ENCODE measurements around the gene CPNE2. TPM values are rescaled to one million over a fixed set of nuclear protein-coding genes. Genes with fewer than 3 reads are reported as not detected.
A peak's percentile ranks its signal among the peaks of the same experiment; 100 is the strongest.

The CPNE2 gene
- total RNA-seq, 8 experiments from 2014 or later = 14.7 to 71.4 (median 19.1) TPM

GRCh38 chr16:57146040-57146647 is 53.8 kb downstream of the CPNE2 start:
- WGBS, 10 experiments = 90 to 100% (median 99%) methylated on average over 1 to 9 of the region's 24 CpGs; no CpG with 5 or more reads in 4 of the 10 experiments
- no peak overlapping the region for H3K4me3 ChIP-seq
- H3K4me1 ChIP-seq (replicated peaks in 1 of 2) = peaks cover 8 to 29% of the 10 kb centered on the region in 2 donors
- H3K27ac ChIP-seq = no peak overlapping the region
- ATAC-seq (replicated peaks in 6 of 8) = peak in 1 of 8 experiments; percentile 29
- in situ Hi-C loops (cut with MboI; ENCODE audit: low pct_unique_long_range_greater_than_20kb in 2 of 9, low sequenced_read_pairs in 9 of 9, unreplicated experiment in 9 of 9) = no loop called here

- WGBS, 10 experiments = 71 to 100% (median 93%) methylated on average over 1 to 3 of the region's 5 CpGs; no CpG with 5 or more reads in 4 of the 10 experiments
- H3K4me3 ChIP-seq = no peak overlapping the region
- in situ Hi-C loops (cut with MboI; ENCODE audit: low pct_unique_long_range_greater_than_20kb in 2 of 9, low sequenced_read_pairs in 9 of 9, unreplicated experiment in 9 of 9) = no loop called here
- peaks cover 8 to 32% of the 10 kb centered on the region in 2 donors for H3K4me1 ChIP-seq (replicated peaks in 1 of 2)
- ATAC-seq (replicated peaks in 6 of 8) = peak in 2 of 8 experiments; percentile 20 to 57
- H3K27ac ChIP-seq = no peak overlapping the region
Observed at GRCh38 chr16:57146735-57147134, 54.4 kb downstream of the CPNE2 start.

GRCh38 chr16:57147381-57148221 is 55.2 kb downstream of the CPNE2 start:
- Histone ChIP-seq H3K27ac (peak overlapping the region in 1 of 2 donors; percentile 29), H3K4me3 (no peak overlapping the region)
- in situ Hi-C loops (cut with MboI; ENCODE audit: low pct_unique_long_range_greater_than_20kb in 2 of 9, low sequenced_read_pairs in 9 of 9, unreplicated experiment in 9 of 9) = no loop called here

GRCh38 chr16:57148481-57148880 is 56.1 kb downstream of the CPNE2 start:
- ATAC-seq (replicated peaks in 6 of 8) = no peak
- Histone ChIP-seq H3K4me3 (no peak overlapping the region), H3K27ac (no peak overlapping the region), H3K4me1 (replicated peaks in 1 of 2) (peaks cover 8 to 28% of the 10 kb centered on the region in 2 donors)
- WGBS, 10 experiments = 80 to 100% (median 100%) methylated on average over 1 to 6 of the region's 6 CpGs; no CpG with 5 or more reads in 3 of the 10 experiments
- in situ Hi-C loops (cut with MboI; ENCODE audit: low pct_unique_long_range_greater_than_20kb in 2 of 9, low sequenced_read_pairs in 9 of 9, unreplicated experiment in 9 of 9) = no loop called here

More at GRCh38 chr16:57147381-57148221, 55.2 kb downstream of the CPNE2 start:
- 0 to 40% (median 17%) methylated on average over 1 to 9 of the region's 14 CpGs; no CpG with 5 or more reads in 1 of the 10 experiments for WGBS, 10 experiments
- peaks cover 8 to 37% of the 10 kb centered on the region in 2 donors for H3K4me1 ChIP-seq (replicated peaks in 1 of 2)
- ATAC-seq (replicated peaks in 6 of 8) = peak; percentile 14 to 63 (median 55)

- WGBS, 10 experiments = 97 to 100% (median 100%) methylated on average over 1 to 5 of the region's 10 CpGs; no CpG with 5 or more reads in 6 of the 10 experiments
- peaks cover 8 to 20% of the 10 kb centered on the region in 2 donors for H3K4me1 ChIP-seq (replicated peaks in 1 of 2)
- H3K27ac ChIP-seq = no peak overlapping the region
- in situ Hi-C loops (cut with MboI; ENCODE audit: low pct_unique_long_range_greater_than_20kb in 2 of 9, low sequenced_read_pairs in 9 of 9, unreplicated experiment in 9 of 9) = no loop called here
- no peak overlapping the region for H3K4me3 ChIP-seq
- ATAC-seq (replicated peaks in 6 of 8) = no peak
Observed at GRCh38 chr16:57149391-57149790, 57.0 kb downstream of the CPNE2 start.

- Histone ChIP-seq H3K27ac (no peak overlapping the region), H3K4me3 (no peak overlapping the region), H3K4me1 (replicated peaks in 1 of 2) (peaks cover 8 to 18% of the 10 kb centered on the region in 2 donors)
- no peak for ATAC-seq (replicated peaks in 6 of 8)
- in situ Hi-C loops (cut with MboI; ENCODE audit: low pct_unique_long_range_greater_than_20kb in 2 of 9, low sequenced_read_pairs in 9 of 9, unreplicated experiment in 9 of 9) = loop anchor here in 1 of 9 experiments (25.0 kb wide), 1 partner anchor 289 kb away; the partner anchor contains the start of gene SLC12A3
- 77 to 100% (median 90%) methylated on average over 1 to 7 of the region's 9 CpGs; no CpG with 5 or more reads in 1 of the 10 experiments for WGBS, 10 experiments
Observed at GRCh38 chr16:57150682-57151330, 58.4 kb downstream of the CPNE2 start.

- Histone ChIP-seq H3K4me1 (replicated peaks in 1 of 2) (peaks cover 8 to 18% of the 10 kb centered on the region in 2 donors), H3K4me3 (no peak overlapping the region), H3K27ac (no peak overlapping the region)
- peak in 1 of 8 experiments; percentile 8 for ATAC-seq (replicated peaks in 6 of 8)
- in situ Hi-C loops (cut with MboI; ENCODE audit: low pct_unique_long_range_greater_than_20kb in 2 of 9, low sequenced_read_pairs in 9 of 9, unreplicated experiment in 9 of 9) = loop anchor here in 1 of 9 experiments (25.0 kb wide), 1 partner anchor 289 kb away; the partner anchor contains the start of gene SLC12A3
- WGBS, 10 experiments = 60 to 93% (median 80%) methylated on average over 1 to 2 of the region's 2 CpGs; no CpG with 5 or more reads in 5 of the 10 experiments
Observed at GRCh38 chr16:57151369-57151768, 59.0 kb downstream of the CPNE2 start.

- in situ Hi-C loops (cut with MboI; ENCODE audit: low pct_unique_long_range_greater_than_20kb in 2 of 9, low sequenced_read_pairs in 9 of 9, unreplicated experiment in 9 of 9) = loop anchor here in 1 of 9 experiments (25.0 kb wide), 1 partner anchor 290 kb away; the partner anchor contains the start of gene SLC12A3
- Histone ChIP-seq H3K27ac (no peak overlapping the region), H3K4me1 (replicated peaks in 1 of 2) (peaks cover 5 to 11% of the 10 kb centered on the region in 2 donors), H3K4me3 (no peak overlapping the region)
- peak in 1 of 8 experiments; percentile 15 for ATAC-seq (replicated peaks in 6 of 8)
- WGBS, 10 experiments = 89 to 100% (median 92%) methylated on average over 1 to 4 of the region's 4 CpGs; no CpG with 5 or more reads in 2 of the 10 experiments
Observed at GRCh38 chr16:57152096-57153093, 60.0 kb downstream of the CPNE2 start.

- in situ Hi-C loops (cut with MboI; ENCODE audit: low pct_unique_long_range_greater_than_20kb in 2 of 9, low sequenced_read_pairs in 9 of 9, unreplicated experiment in 9 of 9) = loop anchor here in 1 of 9 experiments (25.0 kb wide), 1 partner anchor 292 kb away; the partner anchor contains the start of gene SLC12A3
- no peak for ATAC-seq (replicated peaks in 6 of 8)
- H3K4me3 ChIP-seq = no peak overlapping the region
- peaks cover 0 to 9% of the 10 kb centered on the region in 2 donors for H3K4me1 ChIP-seq (replicated peaks in 1 of 2)
- 80 to 100% (median 89%) methylated on average over 1 to 6 of the region's 6 CpGs; no CpG with 5 or more reads in 4 of the 10 experiments for WGBS, 10 experiments
- no peak overlapping the region for H3K27ac ChIP-seq
Observed at GRCh38 chr16:57153841-57154240, 61.5 kb downstream of the CPNE2 start.

- H3K4me3 ChIP-seq = no peak overlapping the region
- no peak for ATAC-seq (replicated peaks in 6 of 8)
- H3K27ac ChIP-seq = no peak overlapping the region
- in situ Hi-C loops (cut with MboI; ENCODE audit: low pct_unique_long_range_greater_than_20kb in 2 of 9, low sequenced_read_pairs in 9 of 9, unreplicated experiment in 9 of 9) = loop anchor here in 1 of 9 experiments (25.0 kb wide), 1 partner anchor 294 kb away; the partner anchor contains the start of gene SLC12A3
- H3K4me1 ChIP-seq (replicated peaks in 1 of 2) = peaks cover 0 to 9% of the 10 kb centered on the region in 2 donors
- 90 to 100% (median 95%) methylated on average over 1 to 6 of the region's 6 CpGs for WGBS, 10 experiments
Observed at GRCh38 chr16:57155702-57156350, 63.4 kb downstream of the CPNE2 start.

- Histone ChIP-seq H3K27ac (no peak overlapping the region), H3K4me3 (no peak overlapping the region), H3K4me1 (replicated peaks in 1 of 2) (peaks cover 0 to 9% of the 10 kb centered on the region in 2 donors)
- 75 to 100% (median 93%) methylated on average over 2 to 4 of the region's 4 CpGs for WGBS, 10 experiments
- ATAC-seq (replicated peaks in 6 of 8) = no peak
- in situ Hi-C loops (cut with MboI; ENCODE audit: low pct_unique_long_range_greater_than_20kb in 2 of 9, low sequenced_read_pairs in 9 of 9, unreplicated experiment in 9 of 9) = loop anchor here in 1 of 9 experiments (25.0 kb wide), 1 partner anchor 294 kb away; the partner anchor contains the start of gene SLC12A3
Observed at GRCh38 chr16:57156351-57156703, 63.9 kb downstream of the CPNE2 start.
